ENCODE data around the gene DCDC2B. TPM values are rescaled to one million over a fixed set of nuclear protein-coding genes. Genes with fewer than 3 reads are reported as not detected.
A peak's percentile ranks its signal among the peaks of the same experiment; 100 is the strongest.

Gene DCDC2B
- total and polyA plus RNA-seq, 2 experiments from 2014 or later = 0.21 TPM; not detected in 1

DNA sequence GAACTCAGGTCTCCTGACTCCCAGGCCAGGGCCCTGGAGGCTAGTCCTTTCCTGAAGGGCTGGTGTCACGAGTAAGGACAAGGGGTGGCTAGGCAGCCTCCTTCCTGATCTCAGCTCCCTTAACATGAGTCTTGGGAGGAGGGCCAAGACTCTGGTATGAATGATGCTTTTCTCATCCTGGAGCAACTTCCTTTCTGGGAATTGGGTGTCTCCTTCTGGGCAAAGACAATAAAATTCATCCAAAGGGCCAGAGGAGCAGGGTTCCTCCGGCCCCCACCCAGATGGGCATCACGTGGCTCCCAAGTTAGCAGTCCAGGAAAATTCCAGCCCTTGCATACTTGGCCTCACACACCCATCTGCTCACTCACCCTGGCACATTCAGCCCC is 38.0 kb downstream of the DCDC2B start, which contains the start of gene FAM167B:
Gene FAM167B, plus strand, starts transcription at position 335 of the 386 bp plus-strand sequence. CDS start 200 bp downstream, outside the sequence.
- peak within 1 kb of the TSS; percentile 64; the same call in 1 of the 2 replicates for H2AFZ ChIP-seq
- H3K27ac Mint-ChIP-seq = no peak within 1 kb of the TSS

More for the DNA sequence above, 38.0 kb downstream of the DCDC2B start, which contains the start of gene FAM167B:
- Mint-ChIP-seq H3K27me3 (ENCODE audit: insufficient read depth, low read depth, poor library complexity) (peaks cover 19% of the 10 kb centered on the region), H3K4me3 (peak within 1 kb of the TSS; percentile 44; the same call in 2 of the 3 replicates), H3K4me1 (peaks cover 30% of the 10 kb centered on the region), H3K36me3 (ENCODE audit: low read depth) (no peaks in the 10 kb centered on the region), H3K9me3 (no peaks in the 10 kb centered on the region)
- no peak for TF ChIP-seq JUNB (IDR thresholded peaks at IDR 0.05; ENCODE audit: unreplicated experiment)
- TF ChIP-seq STAT1 (IDR thresholded peaks at IDR 0.05; ENCODE audit: unreplicated experiment) = no peak
- TF ChIP-seq, protein P1, sequence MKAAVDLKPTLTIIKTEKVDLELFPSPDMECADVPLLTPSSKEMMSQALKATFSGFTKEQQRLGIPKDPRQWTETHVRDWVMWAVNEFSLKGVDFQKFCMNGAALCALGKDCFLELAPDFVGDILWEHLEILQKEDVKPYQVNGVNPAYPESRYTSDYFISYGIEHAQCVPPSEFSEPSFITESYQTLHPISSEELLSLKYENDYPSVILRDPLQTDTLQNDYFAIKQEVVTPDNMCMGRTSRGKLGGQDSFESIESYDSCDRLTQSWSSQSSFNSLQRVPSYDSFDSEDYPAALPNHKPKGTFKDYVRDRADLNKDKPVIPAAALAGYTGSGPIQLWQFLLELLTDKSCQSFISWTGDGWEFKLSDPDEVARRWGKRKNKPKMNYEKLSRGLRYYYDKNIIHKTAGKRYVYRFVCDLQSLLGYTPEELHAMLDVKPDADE (IDR thresholded peaks at IDR 0.05) = no peak
- no peak for TF ChIP-seq EZH2 (IDR thresholded peaks at IDR 0.05; ENCODE audit: low read depth, unreplicated experiment)
- TF ChIP-seq EZH2phosphoT487 (IDR thresholded peaks at IDR 0.05; ENCODE audit: unreplicated experiment) = no peak
- TF ChIP-seq, protein P2, sequence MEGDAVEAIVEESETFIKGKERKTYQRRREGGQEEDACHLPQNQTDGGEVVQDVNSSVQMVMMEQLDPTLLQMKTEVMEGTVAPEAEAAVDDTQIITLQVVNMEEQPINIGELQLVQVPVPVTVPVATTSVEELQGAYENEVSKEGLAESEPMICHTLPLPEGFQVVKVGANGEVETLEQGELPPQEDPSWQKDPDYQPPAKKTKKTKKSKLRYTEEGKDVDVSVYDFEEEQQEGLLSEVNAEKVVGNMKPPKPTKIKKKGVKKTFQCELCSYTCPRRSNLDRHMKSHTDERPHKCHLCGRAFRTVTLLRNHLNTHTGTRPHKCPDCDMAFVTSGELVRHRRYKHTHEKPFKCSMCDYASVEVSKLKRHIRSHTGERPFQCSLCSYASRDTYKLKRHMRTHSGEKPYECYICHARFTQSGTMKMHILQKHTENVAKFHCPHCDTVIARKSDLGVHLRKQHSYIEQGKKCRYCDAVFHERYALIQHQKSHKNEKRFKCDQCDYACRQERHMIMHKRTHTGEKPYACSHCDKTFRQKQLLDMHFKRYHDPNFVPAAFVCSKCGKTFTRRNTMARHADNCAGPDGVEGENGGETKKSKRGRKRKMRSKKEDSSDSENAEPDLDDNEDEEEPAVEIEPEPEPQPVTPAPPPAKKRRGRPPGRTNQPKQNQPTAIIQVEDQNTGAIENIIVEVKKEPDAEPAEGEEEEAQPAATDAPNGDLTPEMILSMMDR (conservative IDR thresholded peaks at IDR 0.05; ENCODE audit: low read depth in 2 of 2) = no peak
- TF ChIP-seq ZNF331 (CRISPR knock-in tag; IDR thresholded peaks at IDR 0.05; ENCODE audit: low read depth) = no peak
- no peak for TF ChIP-seq ZNF114 (CRISPR knock-in tag; IDR thresholded peaks at IDR 0.05)
- TF ChIP-seq, protein P3, sequence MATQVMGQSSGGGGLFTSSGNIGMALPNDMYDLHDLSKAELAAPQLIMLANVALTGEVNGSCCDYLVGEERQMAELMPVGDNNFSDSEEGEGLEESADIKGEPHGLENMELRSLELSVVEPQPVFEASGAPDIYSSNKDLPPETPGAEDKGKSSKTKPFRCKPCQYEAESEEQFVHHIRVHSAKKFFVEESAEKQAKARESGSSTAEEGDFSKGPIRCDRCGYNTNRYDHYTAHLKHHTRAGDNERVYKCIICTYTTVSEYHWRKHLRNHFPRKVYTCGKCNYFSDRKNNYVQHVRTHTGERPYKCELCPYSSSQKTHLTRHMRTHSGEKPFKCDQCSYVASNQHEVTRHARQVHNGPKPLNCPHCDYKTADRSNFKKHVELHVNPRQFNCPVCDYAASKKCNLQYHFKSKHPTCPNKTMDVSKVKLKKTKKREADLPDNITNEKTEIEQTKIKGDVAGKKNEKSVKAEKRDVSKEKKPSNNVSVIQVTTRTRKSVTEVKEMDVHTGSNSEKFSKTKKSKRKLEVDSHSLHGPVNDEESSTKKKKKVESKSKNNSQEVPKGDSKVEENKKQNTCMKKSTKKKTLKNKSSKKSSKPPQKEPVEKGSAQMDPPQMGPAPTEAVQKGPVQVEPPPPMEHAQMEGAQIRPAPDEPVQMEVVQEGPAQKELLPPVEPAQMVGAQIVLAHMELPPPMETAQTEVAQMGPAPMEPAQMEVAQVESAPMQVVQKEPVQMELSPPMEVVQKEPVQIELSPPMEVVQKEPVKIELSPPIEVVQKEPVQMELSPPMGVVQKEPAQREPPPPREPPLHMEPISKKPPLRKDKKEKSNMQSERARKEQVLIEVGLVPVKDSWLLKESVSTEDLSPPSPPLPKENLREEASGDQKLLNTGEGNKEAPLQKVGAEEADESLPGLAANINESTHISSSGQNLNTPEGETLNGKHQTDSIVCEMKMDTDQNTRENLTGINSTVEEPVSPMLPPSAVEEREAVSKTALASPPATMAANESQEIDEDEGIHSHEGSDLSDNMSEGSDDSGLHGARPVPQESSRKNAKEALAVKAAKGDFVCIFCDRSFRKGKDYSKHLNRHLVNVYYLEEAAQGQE (IDR thresholded peaks at IDR 0.05; ENCODE audit: unreplicated experiment) = no peak
- TF ChIP-seq POLR2AphosphoS5 (IDR thresholded peaks at IDR 0.05; ENCODE audit: low read depth) = no peak
- TF ChIP-seq CREB1 (CRISPR knock-in tag; IDR thresholded peaks at IDR 0.05; ENCODE audit: low read depth) = no peak
- TF ChIP-seq, protein P4, sequence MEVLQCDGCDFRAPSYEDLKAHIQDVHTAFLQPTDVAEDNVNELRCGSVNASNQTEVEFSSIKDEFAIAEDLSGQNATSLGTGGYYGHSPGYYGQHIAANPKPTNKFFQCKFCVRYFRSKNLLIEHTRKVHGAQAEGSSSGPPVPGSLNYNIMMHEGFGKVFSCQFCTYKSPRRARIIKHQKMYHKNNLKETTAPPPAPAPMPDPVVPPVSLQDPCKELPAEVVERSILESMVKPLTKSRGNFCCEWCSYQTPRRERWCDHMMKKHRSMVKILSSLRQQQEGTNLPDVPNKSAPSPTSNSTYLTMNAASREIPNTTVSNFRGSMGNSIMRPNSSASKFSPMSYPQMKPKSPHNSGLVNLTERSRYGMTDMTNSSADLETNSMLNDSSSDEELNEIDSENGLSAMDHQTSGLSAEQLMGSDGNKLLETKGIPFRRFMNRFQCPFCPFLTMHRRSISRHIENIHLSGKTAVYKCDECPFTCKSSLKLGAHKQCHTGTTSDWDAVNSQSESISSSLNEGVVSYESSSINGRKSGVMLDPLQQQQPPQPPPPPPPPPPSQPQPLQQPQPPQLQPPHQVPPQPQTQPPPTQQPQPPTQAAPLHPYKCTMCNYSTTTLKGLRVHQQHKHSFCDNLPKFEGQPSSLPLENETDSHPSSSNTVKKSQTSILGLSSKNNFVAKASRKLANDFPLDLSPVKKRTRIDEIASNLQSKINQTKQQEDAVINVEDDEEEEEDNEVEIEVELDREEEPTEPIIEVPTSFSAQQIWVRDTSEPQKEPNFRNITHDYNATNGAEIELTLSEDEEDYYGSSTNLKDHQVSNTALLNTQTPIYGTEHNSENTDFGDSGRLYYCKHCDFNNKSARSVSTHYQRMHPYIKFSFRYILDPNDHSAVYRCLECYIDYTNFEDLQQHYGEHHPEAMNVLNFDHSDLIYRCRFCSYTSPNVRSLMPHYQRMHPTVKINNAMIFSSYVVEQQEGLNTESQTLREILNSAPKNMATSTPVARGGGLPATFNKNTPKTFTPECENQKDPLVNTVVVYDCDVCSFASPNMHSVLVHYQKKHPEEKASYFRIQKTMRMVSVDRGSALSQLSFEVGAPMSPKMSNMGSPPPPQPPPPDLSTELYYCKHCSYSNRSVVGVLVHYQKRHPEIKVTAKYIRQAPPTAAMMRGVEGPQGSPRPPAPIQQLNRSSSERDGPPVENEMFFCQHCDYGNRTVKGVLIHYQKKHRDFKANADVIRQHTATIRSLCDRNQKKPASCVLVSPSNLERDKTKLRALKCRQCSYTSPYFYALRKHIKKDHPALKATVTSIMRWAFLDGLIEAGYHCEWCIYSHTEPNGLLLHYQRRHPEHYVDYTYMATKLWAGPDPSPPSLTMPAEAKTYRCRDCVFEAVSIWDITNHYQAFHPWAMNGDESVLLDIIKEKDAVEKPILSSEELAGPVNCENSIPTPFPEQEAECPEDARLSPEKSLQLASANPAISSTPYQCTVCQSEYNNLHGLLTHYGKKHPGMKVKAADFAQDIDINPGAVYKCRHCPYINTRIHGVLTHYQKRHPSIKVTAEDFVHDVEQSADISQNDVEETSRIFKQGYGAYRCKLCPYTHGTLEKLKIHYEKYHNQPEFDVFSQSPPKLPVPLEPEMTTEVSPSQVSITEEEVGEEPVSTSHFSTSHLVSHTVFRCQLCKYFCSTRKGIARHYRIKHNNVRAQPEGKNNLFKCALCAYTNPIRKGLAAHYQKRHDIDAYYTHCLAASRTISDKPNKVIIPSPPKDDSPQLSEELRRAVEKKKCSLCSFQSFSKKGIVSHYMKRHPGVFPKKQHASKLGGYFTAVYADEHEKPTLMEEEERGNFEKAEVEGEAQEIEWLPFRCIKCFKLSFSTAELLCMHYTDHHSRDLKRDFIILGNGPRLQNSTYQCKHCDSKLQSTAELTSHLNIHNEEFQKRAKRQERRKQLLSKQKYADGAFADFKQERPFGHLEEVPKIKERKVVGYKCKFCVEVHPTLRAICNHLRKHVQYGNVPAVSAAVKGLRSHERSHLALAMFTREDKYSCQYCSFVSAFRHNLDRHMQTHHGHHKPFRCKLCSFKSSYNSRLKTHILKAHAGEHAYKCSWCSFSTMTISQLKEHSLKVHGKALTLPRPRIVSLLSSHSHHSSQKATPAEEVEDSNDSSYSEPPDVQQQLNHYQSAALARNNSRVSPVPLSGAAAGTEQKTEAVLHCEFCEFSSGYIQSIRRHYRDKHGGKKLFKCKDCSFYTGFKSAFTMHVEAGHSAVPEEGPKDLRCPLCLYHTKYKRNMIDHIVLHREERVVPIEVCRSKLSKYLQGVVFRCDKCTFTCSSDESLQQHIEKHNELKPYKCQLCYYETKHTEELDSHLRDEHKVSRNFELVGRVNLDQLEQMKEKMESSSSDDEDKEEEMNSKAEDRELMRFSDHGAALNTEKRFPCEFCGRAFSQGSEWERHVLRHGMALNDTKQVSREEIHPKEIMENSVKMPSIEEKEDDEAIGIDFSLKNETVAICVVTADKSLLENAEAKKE (CRISPR knock-in tag; IDR thresholded peaks at IDR 0.05) = no peak
- no peak for TF ChIP-seq NANOG (IDR thresholded peaks at IDR 0.05; ENCODE audit: borderline replicate concordance)
- ATAC-seq = no peak
- no peak for DNase-seq (ENCODE audit: low spot score)
- no peaks in the 10 kb centered on the region for H3K36me3 ChIP-seq (ENCODE audit: insufficient read depth)
- peaks cover 23% of the 10 kb centered on the region for H3F3A ChIP-seq (replicated peaks; ENCODE audit: low read depth)
- peaks cover 41% of the 10 kb centered on the region for H3K4me1 ChIP-seq (ENCODE audit: insufficient read depth)
- H3K79me2 ChIP-seq (replicated peaks; ENCODE audit: insufficient read depth) = no peaks in the 10 kb centered on the region
- H3K27ac ChIP-seq (ENCODE audit: low read depth) = no peak within 1 kb of the TSS
- H3K9me2 ChIP-seq (ENCODE audit: insufficient read depth) = no peaks in the 10 kb centered on the region
- H3K4me2 ChIP-seq = peak within 1 kb of the TSS; percentile 84; the same call in 1 of the 2 replicates
- peak within 1 kb of the TSS; percentile 60; the same call in 1 of the 2 replicates for H3K4me3 ChIP-seq
- H4K20me1 ChIP-seq (replicated peaks; ENCODE audit: insufficient read depth) = no peaks in the 10 kb centered on the region
- peaks cover 4% of the 10 kb centered on the region; the same call in 1 of the 2 replicates for H3K27me3 ChIP-seq (ENCODE audit: insufficient read depth)

Measured in GM23338 (cell line).